BE2C (cell line): ENCODE results near the gene BICRA. TPM values are rescaled to one million over a fixed set of nuclear protein-coding genes. Genes with fewer than 3 reads are reported as not detected.

Experiments
- DNase-seq: peaks from one replicate; pipeline ENCODE4 v3.0.0-alpha.2; 2020
- H3K27me3 ChIP-seq: fragments of 250-450 bp; sonication (Bioruptor Pico); 2 replicates; pipeline ENCODE4 v1.5.1; 2020; ENCODE audit warnings: mild to moderate bottlenecking
- H3K36me3 ChIP-seq: fragments of 250-450 bp; sonication (Bioruptor Pico); 2 replicates; pipeline ENCODE4 v1.5.1; 2020; ENCODE audit warnings: mild to moderate bottlenecking
- H3K4me1 ChIP-seq: fragments of 250-450 bp; sonication (Bioruptor Pico); 2 replicates; pipeline ENCODE4 v1.5.1; 2020
- H3K4me3 ChIP-seq: 2 replicates; pipeline ENCODE4 v1.5.1; 2011; ENCODE audit warnings: low read depth, low read length
- H3K9me3 ChIP-seq: fragments of 250-450 bp; sonication (Bioruptor Pico); 2 replicates; pipeline ENCODE4 v1.5.1; 2020
- polyA plus RNA-seq: library from polyadenylated mRNA; unstranded; fragments of >200 nt; gene quantifications from one replicate; pipeline ENCODE4 v1.2.1, GENCODE V29; 2012; ENCODE audit warnings: low read depth, missing spikeins; ENCODE audit not compliant: insufficient read length, insufficient read depth
- TF ChIP-seq, protein P1 (sequence below): IDR thresholded peaks from 2 replicates; pipeline ENCODE4 v1.5.1; 2012; ENCODE audit warnings: mild to moderate bottlenecking, low read depth, low read length

Gene BICRA
- polyA plus RNA-seq, result 15.0 TPM

- peak; percentile 91 for DNase-seq
- H3K36me3 ChIP-seq, result no peaks in the 10 kb centered on the region
- TF ChIP-seq, protein P1, sequence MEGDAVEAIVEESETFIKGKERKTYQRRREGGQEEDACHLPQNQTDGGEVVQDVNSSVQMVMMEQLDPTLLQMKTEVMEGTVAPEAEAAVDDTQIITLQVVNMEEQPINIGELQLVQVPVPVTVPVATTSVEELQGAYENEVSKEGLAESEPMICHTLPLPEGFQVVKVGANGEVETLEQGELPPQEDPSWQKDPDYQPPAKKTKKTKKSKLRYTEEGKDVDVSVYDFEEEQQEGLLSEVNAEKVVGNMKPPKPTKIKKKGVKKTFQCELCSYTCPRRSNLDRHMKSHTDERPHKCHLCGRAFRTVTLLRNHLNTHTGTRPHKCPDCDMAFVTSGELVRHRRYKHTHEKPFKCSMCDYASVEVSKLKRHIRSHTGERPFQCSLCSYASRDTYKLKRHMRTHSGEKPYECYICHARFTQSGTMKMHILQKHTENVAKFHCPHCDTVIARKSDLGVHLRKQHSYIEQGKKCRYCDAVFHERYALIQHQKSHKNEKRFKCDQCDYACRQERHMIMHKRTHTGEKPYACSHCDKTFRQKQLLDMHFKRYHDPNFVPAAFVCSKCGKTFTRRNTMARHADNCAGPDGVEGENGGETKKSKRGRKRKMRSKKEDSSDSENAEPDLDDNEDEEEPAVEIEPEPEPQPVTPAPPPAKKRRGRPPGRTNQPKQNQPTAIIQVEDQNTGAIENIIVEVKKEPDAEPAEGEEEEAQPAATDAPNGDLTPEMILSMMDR, result no peak
- H3K4me1 ChIP-seq, result no peaks in the 10 kb centered on the region; the same call in 1 of the 2 replicates
- no peaks in the 10 kb centered on the region for H3K9me3 ChIP-seq
- H3K4me3 ChIP-seq, result peak within 1 kb of the TSS; percentile 88
- H3K27me3 ChIP-seq, result no peaks in the 10 kb centered on the region
Measured at GRCh38 chr19:47608969-47609905, at the start of gene BICRA. TSS of gene BICRA (plus strand) at chr19:47609134. CDS start at chr19:47673575, 64,441 bp downstream.

- Histone ChIP-seq H3K4me1 (no peaks in the 10 kb centered on the region), H3K36me3 (no peaks in the 10 kb centered on the region), H3K4me3 (no peak overlapping the region), H3K27me3 (no peaks in the 10 kb centered on the region), H3K9me3 (no peaks in the 10 kb centered on the region)
- no peak for DNase-seq
- TF ChIP-seq, protein P1, result no peak
Measured at GRCh38 chr19:47560999-47561398, 47.9 kb upstream of the BICRA start.

- no peaks in the 10 kb centered on the region for H3K36me3 ChIP-seq
- no peaks in the 10 kb centered on the region for H3K9me3 ChIP-seq
- no peaks in the 10 kb centered on the region for H3K4me1 ChIP-seq
- no peaks in the 10 kb centered on the region for H3K27me3 ChIP-seq
- DNase-seq, result no peak
- TF ChIP-seq, protein P1, result no peak
- no peak overlapping the region for H3K4me3 ChIP-seq
Measured at GRCh38 chr19:47561440-47562057, 47.4 kb upstream of the BICRA start.

DNA sequence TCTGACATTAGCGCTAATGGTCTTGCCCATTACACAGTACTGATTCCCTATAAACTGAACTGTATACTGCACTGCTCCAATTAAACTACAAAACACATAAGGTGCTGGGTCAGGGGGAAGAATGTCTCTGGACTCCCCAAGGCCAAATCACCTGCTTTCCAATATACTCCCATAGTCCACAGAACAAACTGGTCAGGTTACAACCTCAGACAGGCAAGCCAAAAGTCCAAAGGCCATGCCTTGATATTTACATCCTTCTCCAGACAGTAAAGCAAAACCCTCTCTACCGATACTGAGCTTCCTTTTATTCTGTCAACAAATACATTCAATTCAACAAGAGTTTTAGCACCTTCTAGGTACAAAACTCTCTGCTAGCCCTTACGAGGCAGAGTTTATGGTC, 44.9 kb upstream of the BICRA start:
- Histone ChIP-seq H3K4me3 (no peak overlapping the region), H3K27me3 (no peaks in the 10 kb centered on the region), H3K4me1 (no peaks in the 10 kb centered on the region), H3K9me3 (no peaks in the 10 kb centered on the region), H3K36me3 (no peaks in the 10 kb centered on the region)
- no peak for DNase-seq
- TF ChIP-seq, protein P1, result no peak

GRCh38 chr19:47569331-47569730, 39.6 kb upstream of the BICRA start:
- Histone ChIP-seq H3K4me1 (no peaks in the 10 kb centered on the region), H3K4me3 (no peak overlapping the region), H3K36me3 (no peaks in the 10 kb centered on the region), H3K27me3 (no peaks in the 10 kb centered on the region), H3K9me3 (no peaks in the 10 kb centered on the region)
- DNase-seq, result no peak
- TF ChIP-seq, protein P1, result no peak

- no peaks in the 10 kb centered on the region for H3K27me3 ChIP-seq
- no peak for DNase-seq
- no peak overlapping the region for H3K4me3 ChIP-seq
- H3K4me1 ChIP-seq, result no peaks in the 10 kb centered on the region
- TF ChIP-seq, protein P1, result no peak
- no peaks in the 10 kb centered on the region for H3K36me3 ChIP-seq
- no peaks in the 10 kb centered on the region for H3K9me3 ChIP-seq
Measured at GRCh38 chr19:47572635-47573034, 36.3 kb upstream of the BICRA start.
